GM21723 (cell line): ENCODE results near the gene KRTAP13-4.

Experiments
- ATAC-seq: cut with Tn5 transposase; IDR thresholded peaks from one replicate; pipeline ENCODE4 v1.9.1; 2021; ENCODE audit warnings: mild to moderate bottlenecking, moderate library complexity; ENCODE audit not compliant: unreplicated experiment

Gene KRTAP13-4, protein sequence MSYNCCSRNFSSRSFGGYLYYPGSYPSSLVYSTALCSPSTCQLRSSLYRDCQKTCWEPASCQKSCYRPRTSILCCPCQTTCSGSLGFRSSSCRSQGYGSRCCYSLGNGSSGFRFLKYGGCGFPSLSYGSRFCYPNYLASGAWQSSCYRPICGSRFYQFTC

DNA sequence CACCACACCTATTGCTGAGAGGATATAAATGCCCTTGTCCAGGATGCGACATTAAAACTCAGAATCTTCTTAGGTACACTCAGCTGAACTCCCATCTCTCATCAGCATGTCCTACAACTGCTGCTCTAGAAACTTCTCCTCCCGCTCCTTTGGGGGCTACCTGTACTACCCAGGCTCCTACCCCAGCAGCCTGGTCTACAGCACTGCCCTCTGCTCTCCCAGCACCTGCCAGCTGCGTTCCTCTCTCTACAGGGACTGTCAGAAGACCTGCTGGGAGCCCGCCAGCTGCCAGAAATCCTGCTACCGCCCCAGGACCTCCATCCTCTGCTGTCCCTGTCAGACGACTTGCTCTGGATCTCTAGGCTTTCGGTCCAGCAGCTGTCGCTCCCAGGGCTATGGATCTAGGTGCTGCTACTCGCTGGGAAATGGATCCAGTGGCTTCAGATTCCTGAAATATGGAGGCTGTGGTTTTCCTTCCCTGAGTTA is at the start of gene KRTAP13-4:
KRTAP13-4 (plus strand) TSS at position 51 of the 486 bp plus-strand sequence; CDS start at position 107, 56 bp downstream.
- ATAC-seq: no peak

GRCh38 chr21:30382201-30382600 is 47.8 kb upstream of the KRTAP13-4 start:
- no peak for ATAC-seq

- no peak for ATAC-seq
These were observed 38.5 kb upstream of the KRTAP13-4 start for GRCh38 chr21:30391492-30392025.

- ATAC-seq: no peak
These were observed 34.3 kb upstream of the KRTAP13-4 start, which contains the start of gene KRTAP13-1 for GRCh38 chr21:30395731-30396130. Gene KRTAP13-1, plus strand, starts transcription at chr21:30396031. Its CDS starts 56 bp downstream, at chr21:30396087.

- ATAC-seq: no peak
These were observed 21.1 kb upstream of the KRTAP13-4 start for GRCh38 chr21:30408782-30409494.

GRCh38 chr21:30415993-30416392 is 14.0 kb upstream of the KRTAP13-4 start:
- no peak for ATAC-seq

- ATAC-seq: no peak
These were observed 4.2 kb upstream of the KRTAP13-4 start, which contains the start of gene KRTAP13-3 for GRCh38 chr21:30425826-30426225. Gene KRTAP13-3, minus strand, starts transcription at chr21:30425926. Its CDS starts 14 bp downstream, at chr21:30425912.

GRCh38 chr21:30426731-30427130 is 3.3 kb upstream of the KRTAP13-4 start:
- no peak for ATAC-seq

DNA sequence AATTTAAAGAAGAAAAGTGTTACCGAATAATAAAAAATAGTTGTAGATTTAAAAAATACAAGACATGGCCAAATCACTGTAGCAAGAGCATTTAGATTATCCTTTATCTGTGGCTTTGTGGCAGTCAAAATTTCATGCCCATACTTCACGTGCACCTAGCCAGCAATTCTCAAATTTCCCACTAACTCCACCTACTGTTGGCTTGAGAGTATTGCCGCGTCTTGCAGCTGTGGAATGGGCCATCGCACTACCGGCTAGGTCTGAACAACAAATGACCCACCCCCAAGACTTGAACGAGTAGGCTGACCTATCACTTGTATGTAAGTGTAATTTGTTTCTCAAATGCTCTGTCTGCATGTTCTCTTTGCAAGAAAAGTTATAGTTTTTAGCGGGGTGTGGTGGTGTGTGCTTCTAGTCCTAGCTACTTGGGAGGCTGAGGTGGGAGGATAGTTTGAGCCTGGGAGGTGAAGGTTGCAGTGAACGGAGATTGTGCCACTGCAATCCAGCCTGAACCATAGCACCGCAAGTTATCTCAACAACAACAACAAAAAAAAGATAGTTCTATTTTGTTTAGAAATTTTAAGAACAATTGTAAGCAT is 4.1 kb downstream of the KRTAP13-4 start:
- no peak for ATAC-seq

- no peak for ATAC-seq
These were observed 7.1 kb downstream of the KRTAP13-4 start for GRCh38 chr21:30437010-30437565.

DNA sequence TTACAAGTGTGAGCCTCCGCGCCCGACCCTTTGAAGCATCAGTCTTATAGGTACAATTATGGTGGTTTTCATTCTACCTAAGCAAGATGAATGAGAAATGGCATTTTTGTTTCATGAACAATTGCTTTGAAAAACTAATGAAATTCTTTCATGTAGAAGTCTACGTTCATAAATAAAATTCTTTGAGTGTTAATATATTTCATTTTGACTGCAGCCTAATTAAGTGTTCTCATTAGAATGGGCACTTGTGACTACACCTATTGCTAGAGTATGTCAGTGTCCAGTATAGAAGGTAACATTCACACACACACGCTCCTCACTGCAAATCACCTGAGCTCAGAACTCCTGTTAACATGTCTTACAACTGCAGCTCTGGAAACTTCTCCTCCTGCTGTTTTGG is 10.0 kb downstream of the KRTAP13-4 start, which contains the start of gene KRTAP15-1:
KRTAP15-1 (plus strand) TSS at position 301 of the 400 bp plus-strand sequence; CDS start at position 354, 53 bp downstream.
- no peak for ATAC-seq

DNA sequence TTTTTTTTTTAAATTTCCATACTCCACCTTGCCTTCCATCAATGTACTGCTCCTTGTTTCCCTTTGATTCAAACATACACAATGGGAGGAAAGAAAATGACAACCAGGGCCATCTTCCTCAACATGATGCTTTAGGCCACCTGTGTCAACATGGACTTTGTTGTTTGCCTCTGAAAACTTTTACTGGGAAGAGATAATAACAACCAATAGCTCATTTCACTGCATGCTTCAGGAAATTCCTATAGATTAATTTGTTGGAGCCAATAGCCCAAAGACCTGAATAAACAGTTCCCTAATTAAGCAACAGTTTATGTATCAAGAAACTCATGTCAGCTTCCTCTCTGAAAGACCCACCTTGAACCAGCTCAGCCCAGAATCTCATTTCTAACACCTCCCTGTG is 13.2 kb downstream of the KRTAP13-4 start:
- ATAC-seq: no peak

DNA sequence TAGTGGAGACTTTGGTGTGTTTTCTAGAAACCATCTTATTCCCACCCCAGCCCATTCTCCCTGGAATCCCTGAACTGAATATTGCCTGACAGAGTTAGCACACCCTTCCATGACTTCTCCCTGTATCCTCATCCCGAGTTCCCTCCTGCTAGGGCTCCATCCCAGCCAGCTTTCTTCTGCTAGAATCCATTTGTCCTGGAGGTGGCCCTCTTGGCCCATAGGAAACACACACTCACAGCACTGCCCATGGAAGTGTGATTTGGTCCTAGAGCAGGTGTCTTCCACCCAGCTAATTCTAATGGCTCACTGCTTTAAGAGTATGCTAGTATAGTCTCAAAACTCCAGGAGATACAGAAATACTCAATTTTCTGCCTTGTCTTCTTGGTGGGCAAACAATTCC is 14.2 kb downstream of the KRTAP13-4 start:
- no peak for ATAC-seq

DNA sequence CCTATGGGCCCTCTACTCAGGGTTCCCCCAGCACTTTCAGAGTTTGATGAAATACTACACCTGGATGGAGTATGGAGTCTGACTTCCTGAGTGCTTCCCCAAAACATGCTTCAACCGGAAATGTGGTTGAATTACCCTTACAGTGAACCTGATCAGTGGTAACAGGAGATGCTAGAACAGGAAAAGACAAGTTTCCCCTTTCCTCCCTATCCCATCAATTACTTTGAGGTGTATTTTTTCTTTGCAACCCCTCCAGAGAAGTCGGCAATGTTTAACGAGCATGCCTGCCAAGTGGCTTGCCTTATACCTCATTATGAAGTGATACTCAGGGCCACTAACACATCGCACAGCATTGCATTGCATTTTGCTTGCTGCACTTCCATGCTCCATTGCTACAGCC is 17.0 kb downstream of the KRTAP13-4 start:
- ATAC-seq: no peak

DNA sequence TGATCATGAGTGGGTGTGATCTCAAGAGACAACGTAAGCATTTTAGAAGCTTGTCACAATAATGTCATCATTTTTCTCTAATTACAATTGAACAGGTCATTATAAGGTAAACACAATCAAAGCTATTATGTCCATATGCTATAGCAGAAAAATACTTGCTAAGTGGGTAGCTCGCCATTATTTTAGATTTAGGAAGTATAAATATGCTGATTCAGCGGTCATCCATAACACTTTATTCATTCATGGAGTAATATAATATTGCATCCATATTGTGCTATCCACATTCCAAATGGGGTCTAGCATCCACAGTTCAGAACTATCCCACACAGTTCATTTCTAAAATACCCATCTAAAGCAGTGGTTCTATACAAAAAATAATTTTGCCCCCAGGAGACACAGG is 18.5 kb downstream of the KRTAP13-4 start:
- no peak for ATAC-seq

DNA sequence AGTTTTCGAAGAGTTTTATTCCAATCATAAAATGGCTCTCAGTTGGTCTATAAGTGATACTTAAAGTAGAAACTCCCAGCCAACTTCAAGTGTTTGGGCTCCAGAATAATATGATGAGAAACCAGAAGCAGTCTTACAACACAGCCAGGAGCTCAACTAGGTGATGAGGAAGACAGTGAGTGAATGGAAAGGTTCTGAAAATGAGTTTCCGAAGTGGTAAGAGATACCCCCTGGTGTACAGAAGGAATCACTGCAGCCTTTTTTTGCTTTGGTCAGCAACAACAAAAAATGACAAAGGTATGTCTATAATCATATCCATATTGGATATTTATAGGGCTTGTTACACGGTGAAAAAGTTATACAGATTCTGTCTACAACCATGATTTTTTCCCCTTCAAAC is 33.7 kb downstream of the KRTAP13-4 start:
- no peak for ATAC-seq

- ATAC-seq: no peak
These were observed 39.1 kb downstream of the KRTAP13-4 start for GRCh38 chr21:30468900-30469714.

GRCh38 chr21:30478004-30478403 is 48.0 kb downstream of the KRTAP13-4 start:
- no peak for ATAC-seq

GRCh38 chr21:30479259-30479658 is 49.2 kb downstream of the KRTAP13-4 start:
- ATAC-seq: no peak

GRCh38 chr21:30480145-30480544 is 50.1 kb downstream of the KRTAP13-4 start, which contains the start of gene KRTAP19-1:
Gene KRTAP19-1, minus strand, starts transcription at chr21:30480367. Its CDS starts 50 bp downstream, at chr21:30480317.
- no peak for ATAC-seq
